DND-41 (cell line): ENCODE data around the gene EIF4G3.
"Not testable (repeated sequence)": the region's sequence is repeated elsewhere in the genome, so short reads cannot be mapped to it uniquely, and the experiment has no call there.

Source experiments
- CTCF ChIP-seq: IDR thresholded peaks from 2 replicates; pipeline ENCODE4 v1.5.1; 2012; ENCODE audit warnings: borderline replicate concordance, low read length, moderate library complexity, mild to moderate bottlenecking; ENCODE audit not compliant: poor library complexity, severe bottlenecking; ENCODE audit errors: extremely low read depth
- EZH2 ChIP-seq: IDR thresholded peaks from 3 replicates; pipeline ENCODE4 v1.6.1; 2012; ENCODE audit warnings: borderline replicate concordance, low read depth, mild to moderate bottlenecking, moderate library complexity, low read length, inconsistent platforms; ENCODE audit not compliant: severe bottlenecking

- TF ChIP-seq EZH2, CTCF: not testable (repeated sequence)
These were observed 152.4 kb downstream of the EIF4G3 start for GRCh38 chr1:21024136-21024896.
